HepG2 (cell line): ENCODE measurements around the gene SLC7A8. TPM values are rescaled to one million over a fixed set of nuclear protein-coding genes. Genes with fewer than 3 reads are reported as not detected.
A peak's percentile ranks its signal among the peaks of the same experiment; 100 is the strongest.

Experiments used
- FOSL2 ChIP-seq: sonication (generic); formaldehyde crosslinking; IDR thresholded peaks from 2 replicates; pipeline ENCODE4 v1.4.0; 2020; ENCODE audit warnings: missing genetic modification reagents
- GATA4 ChIP-seq: sonication (generic); IDR thresholded peaks from 2 replicates; pipeline ENCODE4 v1.6.1; 2016; ENCODE audit warnings: antibody characterized with exemption, low read depth, borderline replicate concordance
- KDM2A ChIP-seq: sonication (generic); formaldehyde crosslinking; IDR thresholded peaks from 2 replicates; pipeline ENCODE4 v1.4.0; 2020; ENCODE audit warnings: low read depth, missing genetic modification reagents, borderline replicate concordance
- KIAA2018 ChIP-seq: sonication (generic); formaldehyde crosslinking; IDR thresholded peaks from 2 replicates; pipeline ENCODE4 v1.5.0; 2020; ENCODE audit warnings: mild to moderate bottlenecking, missing genetic modification reagents, borderline replicate concordance
- MED13 ChIP-seq: sonication (generic); formaldehyde crosslinking; IDR thresholded peaks from 2 replicates; pipeline ENCODE4 v1.5.0; 2020; ENCODE audit warnings: missing genetic modification reagents
- ONECUT2 ChIP-seq: sonication (generic); formaldehyde crosslinking; IDR thresholded peaks from 2 replicates; pipeline ENCODE4 v1.4.0; 2020; ENCODE audit warnings: missing genetic modification reagents
- PATZ1 ChIP-seq: sonication (generic); formaldehyde crosslinking; IDR thresholded peaks from 2 replicates; pipeline ENCODE4 v1.4.0; 2020; ENCODE audit warnings: missing genetic modification reagents
- PREB ChIP-seq: sonication (generic); formaldehyde crosslinking; IDR thresholded peaks from 2 replicates; pipeline ENCODE4 v1.4.0; 2020; ENCODE audit warnings: missing genetic modification reagents
- RBM22 ChIP-seq: fragments of 200-400 bp; formaldehyde crosslinking; optimal IDR thresholded peaks from 2 replicates; pipeline ENCODE3; 2017; ENCODE audit warnings: mild to moderate bottlenecking, low read length, moderate library complexity
- TFAP4 ChIP-seq: sonication (generic); IDR thresholded peaks from 2 replicates; pipeline ENCODE4 v1.6.1; 2016; ENCODE audit warnings: low read depth, borderline replicate concordance
- XRCC5 ChIP-seq: fragments of 200-400 bp; formaldehyde crosslinking; optimal IDR thresholded peaks from 2 replicates; pipeline ENCODE3; 2017; ENCODE audit warnings: mild to moderate bottlenecking, low read length
- ZGPAT ChIP-seq: IDR thresholded peaks from 2 replicates; pipeline ENCODE4 v1.6.1; 2016; ENCODE audit warnings: mild to moderate bottlenecking
- ZNF598 ChIP-seq: sonication (generic); formaldehyde crosslinking; IDR thresholded peaks from 2 replicates; pipeline ENCODE4 v1.5.1; 2020; ENCODE audit warnings: mild to moderate bottlenecking, missing genetic modification reagents, borderline replicate concordance
- ZNF75D ChIP-seq: sonication (generic); formaldehyde crosslinking; IDR thresholded peaks from 2 replicates; pipeline ENCODE4 v1.8.1; 2023; ENCODE audit warnings: missing genetic modification reagents, mild to moderate bottlenecking, borderline replicate concordance
- polyA plus RNA-seq, 8 experiments: library from polyadenylated mRNA; depleted of rRNA in 3 of 8; stranded (reverse) in 7 of 8; unstranded in 1 of 8; fragments of >200 nt; fragmentation: Illumina TruSeq in 4 of 8; extraction: Trizol in 4 of 8; gene quantifications; 2 replicates each; pipeline versions ENCODE4 v1.2.1 to v1.2.3, GENCODE V29; 2011 to 2016; ENCODE audit warnings: low read depth in 4 of 8, missing spikeins in 1 of 8, mixed read lengths in 1 of 8; ENCODE audit not compliant: insufficient read depth in 1 of 8
- total RNA-seq, 5 experiments: library from RNA; depleted of rRNA; stranded (reverse); fragments of >200 nt; fragmentation: Illumina TruSeq; extraction: Trizol; gene quantifications; 2 replicates each; pipeline ENCODE4 v1.2.3, GENCODE V29; 2016; ENCODE audit warnings: low read depth in 1 of 5

SLC7A8 gene
- total and polyA plus RNA-seq, 2 of the 13 experiments (the other 11 are each of a cell fraction or from before 2014, with no cell fraction given), result 0.25 TPM; not detected in 1

- TF ChIP-seq PREB (CRISPR knock-in tag) (no peak), GATA4 (no peak), PATZ1 (CRISPR knock-in tag) (peak; percentile 58; the same call in 1 of the 2 replicates), KIAA2018 (no peak), ZNF598 (CRISPR knock-in tag) (no peak), FOSL2 (peak; percentile 94), RBM22 (peak; percentile 57), XRCC5 (peak; percentile 23), ONECUT2 (CRISPR knock-in tag) (no peak), ZGPAT (CRISPR knock-in tag) (no peak), MED13 (no peak), KDM2A (CRISPR knock-in tag) (no peak), ZNF75D (CRISPR knock-in tag) (peak; percentile 79; the same call in 1 of the 2 replicates), TFAP4 (peak; percentile 66; the same call in 1 of the 2 replicates)
These were observed 104.8 kb downstream of the SLC7A8 start (continued) for GRCh38 chr14:23078692-23079116.
